Gastroesophageal sphincter (tissue), 4 donors: Measurements from ENCODE around the gene IL1RL1. TPM values are rescaled to one million over a fixed set of nuclear protein-coding genes. Genes with fewer than 3 reads are reported as not detected.

Source experiments
- ATAC-seq: fragments of 150-250 bp; one replicate; pipeline ENCODE4 v1.9.1; 2016; ENCODE audit warnings: mild to moderate bottlenecking, moderate library complexity
- H3K27ac ChIP-seq, 4 donors: fragments of 200-600 bp; sonication (generic) in 3 of 4; 1 replicate in 3 of 4; 2 replicates in 1 of 4; pipeline ENCODE4 v1.5.1; 2016 to 2019
- H3K27me3 ChIP-seq: fragments of 200-600 bp; sonication (generic); one replicate; pipeline ENCODE4 v1.5.1; 2019
- H3K36me3 ChIP-seq, 2 donors: fragments of 200-600 bp; sonication (generic); one replicate each; pipeline ENCODE4 v1.5.1; 2019; ENCODE audit warnings: control low read depth in 1 of 2
- H3K4me1 ChIP-seq, 3 donors: fragments of 200-600 bp; sonication (generic); 1 replicate in 2 of 3; 2 replicates in 1 of 3; pipeline ENCODE4 v1.5.1; 2016 to 2019; ENCODE audit warnings: control low read depth in 2 of 3
- H3K4me3 ChIP-seq, 2 donors: fragments of 200-600 bp; sonication (generic); one replicate each; pipeline ENCODE4 v1.5.1; 2019; ENCODE audit warnings: mild to moderate bottlenecking in 1 of 2, moderate library complexity in 1 of 2
- H3K9me3 ChIP-seq, 3 donors: fragments of 200-600 bp; sonication (generic); one replicate each; pipeline ENCODE4 v1.5.1; 2017 to 2019; ENCODE audit warnings: control low read depth in 2 of 3
- EP300 ChIP-seq: sonication (generic); formaldehyde crosslinking; IDR thresholded peaks from one replicate; pipeline ENCODE4 v1.6.1; 2017; ENCODE audit warnings: antibody characterized with exemption, mild to moderate bottlenecking
- POLR2A ChIP-seq, 2 donors: fragments of 450-650 bp; IDR thresholded peaks; one replicate each; pipeline ENCODE4 v1.6.1; 2017; ENCODE audit warnings: antibody characterized with exemption in 2 of 2, mild to moderate bottlenecking in 2 of 2, moderate library complexity in 1 of 2
- POLR2AphosphoS5 ChIP-seq: sonication (generic); formaldehyde crosslinking; IDR thresholded peaks from one replicate; pipeline ENCODE4 v1.6.1; 2017; ENCODE audit warnings: antibody characterized with exemption
- WGBS, 2 donors: methylation state at CpG; one replicate each; pipeline ENCODE4 v1.1.5; 2018; ENCODE audit warnings: low coverage in 1 of 2; 5-methylcytosine and 5-hydroxymethylcytosine counted together
- total RNA-seq, 4 donors: library from RNA; depleted of rRNA; stranded (reverse); fragments of >200 nt; gene quantifications; one replicate each; pipeline ENCODE4 v1.1.0, GENCODE V29; 2016
- TF ChIP-seq, protein P1 (sequence below), 4 experiments: fragments of 200-600 bp in 2 of 4; fragments of 450-650 bp in 2 of 4; sonication (generic) in 1 of 4; IDR thresholded peaks; one replicate each; pipeline ENCODE4 v1.5.1; 2017 to 2019; ENCODE audit warnings: antibody characterized with exemption in 4 of 4, mild to moderate bottlenecking in 2 of 4, moderate library complexity in 2 of 4

Gene IL1RL1
- total RNA-seq, 4 donors from 2014 or later = 7.1 to 22.6 (median 8.1) TPM

DNA sequence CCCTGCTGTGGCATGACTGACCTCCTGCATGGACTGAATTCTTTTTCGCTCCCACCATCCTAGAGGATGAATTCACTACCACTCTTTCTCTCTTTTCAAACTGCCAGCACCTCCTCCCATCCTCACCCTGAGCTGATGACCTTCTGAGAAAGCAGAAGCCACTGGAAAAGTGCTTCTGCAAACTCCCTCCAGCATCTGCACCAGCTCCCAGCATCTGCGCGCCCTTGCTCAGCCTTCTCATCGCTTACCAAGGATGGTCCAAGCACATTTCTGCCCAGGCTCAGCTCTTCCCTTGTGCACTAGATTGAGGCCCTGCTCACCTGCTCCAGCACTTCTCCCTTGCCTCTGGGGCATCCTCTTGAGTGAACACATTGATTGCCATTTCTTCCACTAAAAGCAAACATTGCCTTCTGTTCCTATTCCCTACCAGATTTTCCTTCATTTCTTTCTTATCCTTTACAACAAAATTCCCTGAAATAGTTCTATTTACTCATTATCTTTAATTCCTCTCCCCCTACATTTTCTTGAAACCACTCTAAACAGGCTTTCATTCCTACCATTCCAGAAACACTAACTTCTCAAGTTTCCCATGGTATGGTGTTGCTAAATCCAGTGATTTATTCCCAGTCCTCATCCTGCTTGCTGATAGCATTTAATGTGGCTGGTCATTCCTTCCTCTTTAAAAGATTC lies 42.7 kb upstream of the IL1RL1 start:
- Histone ChIP-seq H3K27me3 (peaks cover 8% of the 10 kb centered on the region), H3K4me1 (no peaks in the 10 kb centered on the region), H3K9me3 (no peaks in the 10 kb centered on the region), H3K36me3 (no peaks in the 10 kb centered on the region), H3K27ac (no peak overlapping the region), H3K4me3 (no peak overlapping the region)
- TF ChIP-seq EP300 (no peak), POLR2A (IDR thresholded peaks at IDR 0.05) (no peak), POLR2AphosphoS5 (no peak)
- TF ChIP-seq, protein P1, sequence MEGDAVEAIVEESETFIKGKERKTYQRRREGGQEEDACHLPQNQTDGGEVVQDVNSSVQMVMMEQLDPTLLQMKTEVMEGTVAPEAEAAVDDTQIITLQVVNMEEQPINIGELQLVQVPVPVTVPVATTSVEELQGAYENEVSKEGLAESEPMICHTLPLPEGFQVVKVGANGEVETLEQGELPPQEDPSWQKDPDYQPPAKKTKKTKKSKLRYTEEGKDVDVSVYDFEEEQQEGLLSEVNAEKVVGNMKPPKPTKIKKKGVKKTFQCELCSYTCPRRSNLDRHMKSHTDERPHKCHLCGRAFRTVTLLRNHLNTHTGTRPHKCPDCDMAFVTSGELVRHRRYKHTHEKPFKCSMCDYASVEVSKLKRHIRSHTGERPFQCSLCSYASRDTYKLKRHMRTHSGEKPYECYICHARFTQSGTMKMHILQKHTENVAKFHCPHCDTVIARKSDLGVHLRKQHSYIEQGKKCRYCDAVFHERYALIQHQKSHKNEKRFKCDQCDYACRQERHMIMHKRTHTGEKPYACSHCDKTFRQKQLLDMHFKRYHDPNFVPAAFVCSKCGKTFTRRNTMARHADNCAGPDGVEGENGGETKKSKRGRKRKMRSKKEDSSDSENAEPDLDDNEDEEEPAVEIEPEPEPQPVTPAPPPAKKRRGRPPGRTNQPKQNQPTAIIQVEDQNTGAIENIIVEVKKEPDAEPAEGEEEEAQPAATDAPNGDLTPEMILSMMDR (IDR thresholded peaks at IDR 0.05) = no peak
- 85 to 97% methylated on average over 4 of the region's 4 CpGs for WGBS, 2 donors
- ATAC-seq = no peak

DNA sequence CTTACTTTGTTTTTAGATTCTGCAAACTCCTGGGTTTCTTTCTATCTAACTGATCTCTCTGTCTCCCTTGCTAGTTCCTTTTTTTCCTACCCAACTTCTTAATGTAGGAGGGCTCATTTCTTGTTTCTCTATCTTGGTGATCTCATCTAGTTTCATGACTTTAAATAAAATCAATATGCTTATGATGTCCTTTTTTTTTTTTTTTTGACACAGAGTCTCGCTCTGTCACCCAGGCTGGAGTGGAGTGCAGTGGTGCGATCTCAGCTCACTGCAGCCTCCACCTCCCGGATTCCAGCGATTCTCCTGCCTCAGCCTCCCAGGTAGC lies 42.2 kb upstream of the IL1RL1 start:
- Histone ChIP-seq H3K27me3 (peaks cover 8% of the 10 kb centered on the region), H3K27ac (no peak overlapping the region), H3K36me3 (no peaks in the 10 kb centered on the region), H3K9me3 (no peaks in the 10 kb centered on the region), H3K4me3 (no peak overlapping the region), H3K4me1 (no peaks in the 10 kb centered on the region)
- no peak for ATAC-seq
- TF ChIP-seq POLR2AphosphoS5 = no peak
- 77% methylated on average over 4 of the region's 4 CpGs; no CpG with 5 or more reads in 1 of the 2 donors for WGBS, 2 donors

DNA sequence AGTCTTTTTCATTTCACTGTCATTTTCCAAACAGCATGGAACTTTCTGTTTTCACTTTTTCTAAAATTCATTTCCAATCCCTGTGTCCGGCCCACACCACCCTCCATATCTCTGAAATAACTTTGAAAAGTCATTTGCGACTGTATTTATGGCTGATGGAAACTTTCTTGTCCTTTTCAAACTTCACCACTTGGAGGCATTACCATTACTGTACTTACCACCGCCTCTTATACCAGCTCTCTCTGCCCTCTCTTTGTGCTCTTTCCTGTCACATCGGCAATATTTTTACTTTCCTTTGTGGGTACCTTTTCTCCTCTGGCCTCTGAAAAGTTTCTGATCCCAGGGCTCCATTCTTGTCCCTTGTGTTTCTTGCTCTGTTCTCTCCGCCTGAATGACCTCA lies 39.5 kb upstream of the IL1RL1 start:
- no peaks in the 10 kb centered on the region for H3K4me1 ChIP-seq
- no peak overlapping the region for H3K27ac ChIP-seq
- ATAC-seq = no peak
- 64 to 74% methylated on average over 5 of the region's 5 CpGs for WGBS, 2 donors
- peaks cover 18% of the 10 kb centered on the region for H3K27me3 ChIP-seq
- H3K4me3 ChIP-seq = no peak overlapping the region
- no peaks in the 10 kb centered on the region for H3K36me3 ChIP-seq
- TF ChIP-seq, protein P1 (IDR thresholded peaks at IDR 0.05) = no peak
- TF ChIP-seq POLR2AphosphoS5 = no peak
- TF ChIP-seq EP300 = no peak
- TF ChIP-seq POLR2A (IDR thresholded peaks at IDR 0.05) = no peak
- H3K9me3 ChIP-seq = no peaks in the 10 kb centered on the region

DNA sequence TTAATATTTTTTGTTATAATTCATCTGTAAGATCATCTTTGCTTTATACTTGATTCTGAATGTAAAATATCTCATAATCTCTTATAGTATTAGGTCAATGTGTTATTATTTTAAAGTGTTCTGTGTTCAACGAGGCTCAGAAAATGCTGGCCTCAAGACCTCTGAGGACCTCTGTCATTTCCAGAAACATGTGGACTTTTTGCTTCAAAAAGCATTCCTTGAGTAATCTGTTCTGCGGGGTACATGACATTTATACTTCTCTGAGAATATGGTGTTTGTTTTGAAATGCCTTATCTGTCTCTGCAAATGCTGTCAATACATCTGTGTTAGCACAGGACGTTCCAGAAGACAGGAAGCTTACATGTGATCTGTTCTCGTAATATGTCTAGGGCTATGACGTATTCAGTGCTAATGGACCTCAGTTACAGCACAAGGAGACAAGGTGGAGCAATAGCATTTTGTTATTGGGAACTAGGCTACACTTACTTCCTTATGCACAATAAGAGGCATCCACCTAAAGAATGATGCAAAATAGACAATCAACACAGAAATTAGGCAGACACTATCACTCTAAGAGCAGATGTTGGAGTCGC lies 37.6 kb upstream of the IL1RL1 start:
- WGBS, 2 donors = 40 to 49% methylated on average over 6 of the region's 6 CpGs
- Histone ChIP-seq H3K4me3 (no peak overlapping the region), H3K27ac (no peak overlapping the region), H3K36me3 (no peaks in the 10 kb centered on the region), H3K27me3 (peaks cover 32% of the 10 kb centered on the region), H3K4me1 (no peaks in the 10 kb centered on the region), H3K9me3 (no peaks in the 10 kb centered on the region)
- peak; percentile 72 for ATAC-seq
- TF ChIP-seq EP300 (no peak), POLR2AphosphoS5 (peak; percentile 27), POLR2A (IDR thresholded peaks at IDR 0.05) (no peak)
- TF ChIP-seq, protein P1 (IDR thresholded peaks at IDR 0.05) = no peak

DNA sequence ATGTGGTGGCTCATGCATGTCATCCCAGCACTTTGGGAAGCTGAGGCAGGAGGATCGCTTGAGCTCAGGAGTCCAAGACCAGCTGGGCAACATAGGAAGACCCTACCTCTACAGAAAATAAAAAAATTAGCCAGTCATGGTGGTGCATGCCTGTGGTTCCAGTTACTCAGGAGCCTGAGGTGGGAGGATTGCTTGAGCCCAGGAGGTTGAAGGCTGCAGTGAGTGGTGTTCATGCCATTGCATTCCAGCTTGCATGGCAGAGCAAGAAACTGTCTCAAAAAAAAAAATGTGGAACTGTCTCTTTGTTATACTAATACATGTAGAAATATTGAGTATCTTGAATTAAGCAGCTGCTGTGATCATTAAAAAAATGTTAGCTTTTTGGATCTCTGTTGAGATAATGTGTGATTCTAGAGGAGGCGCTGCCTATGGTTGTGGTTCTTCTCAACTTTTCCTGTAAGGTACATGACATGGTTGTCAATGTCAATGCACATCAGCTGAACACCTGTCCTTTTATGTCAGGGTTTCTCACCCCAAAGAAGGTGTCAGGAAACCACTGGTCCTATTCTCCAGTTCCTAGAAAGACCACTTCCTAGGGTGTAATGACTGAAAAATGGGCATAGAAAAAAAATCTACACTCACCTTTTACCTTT lies 34.7 kb upstream of the IL1RL1 start:
- Histone ChIP-seq H3K4me1 (no peaks in the 10 kb centered on the region), H3K27ac (no peak overlapping the region), H3K27me3 (peaks cover 36% of the 10 kb centered on the region), H3K36me3 (no peaks in the 10 kb centered on the region), H3K4me3 (no peak overlapping the region), H3K9me3 (no peaks in the 10 kb centered on the region)
- 94% methylated on average over 2 of the region's 2 CpGs; no CpG with 5 or more reads in 1 of the 2 donors for WGBS, 2 donors
- ATAC-seq = no peak
- TF ChIP-seq POLR2AphosphoS5 (no peak), EP300 (no peak), POLR2A (IDR thresholded peaks at IDR 0.05) (no peak)
- TF ChIP-seq, protein P1 (IDR thresholded peaks at IDR 0.05) = no peak
